ENCODE results near the gene PSMD14.

DNA sequence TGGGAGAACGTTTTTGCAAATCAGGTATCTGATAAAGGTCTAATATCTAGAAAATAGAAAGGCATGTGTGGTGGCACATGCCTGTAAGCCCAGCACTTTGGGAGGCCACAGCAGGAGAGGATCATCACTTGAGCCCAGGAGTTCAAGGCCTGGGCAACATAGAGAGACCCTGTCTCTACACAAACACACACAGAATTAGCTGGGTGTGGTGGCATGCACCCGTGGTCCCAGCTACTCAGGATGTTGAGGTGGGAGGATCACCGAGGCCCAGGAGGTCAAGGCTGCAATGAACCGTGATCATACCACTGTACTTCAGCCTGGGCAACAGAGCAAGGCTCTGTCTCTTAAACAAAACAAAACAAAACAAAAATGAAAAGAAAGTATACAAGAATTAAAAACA, 94.1 kb downstream of the PSMD14 start:
- TF ChIP-seq, protein P1, sequence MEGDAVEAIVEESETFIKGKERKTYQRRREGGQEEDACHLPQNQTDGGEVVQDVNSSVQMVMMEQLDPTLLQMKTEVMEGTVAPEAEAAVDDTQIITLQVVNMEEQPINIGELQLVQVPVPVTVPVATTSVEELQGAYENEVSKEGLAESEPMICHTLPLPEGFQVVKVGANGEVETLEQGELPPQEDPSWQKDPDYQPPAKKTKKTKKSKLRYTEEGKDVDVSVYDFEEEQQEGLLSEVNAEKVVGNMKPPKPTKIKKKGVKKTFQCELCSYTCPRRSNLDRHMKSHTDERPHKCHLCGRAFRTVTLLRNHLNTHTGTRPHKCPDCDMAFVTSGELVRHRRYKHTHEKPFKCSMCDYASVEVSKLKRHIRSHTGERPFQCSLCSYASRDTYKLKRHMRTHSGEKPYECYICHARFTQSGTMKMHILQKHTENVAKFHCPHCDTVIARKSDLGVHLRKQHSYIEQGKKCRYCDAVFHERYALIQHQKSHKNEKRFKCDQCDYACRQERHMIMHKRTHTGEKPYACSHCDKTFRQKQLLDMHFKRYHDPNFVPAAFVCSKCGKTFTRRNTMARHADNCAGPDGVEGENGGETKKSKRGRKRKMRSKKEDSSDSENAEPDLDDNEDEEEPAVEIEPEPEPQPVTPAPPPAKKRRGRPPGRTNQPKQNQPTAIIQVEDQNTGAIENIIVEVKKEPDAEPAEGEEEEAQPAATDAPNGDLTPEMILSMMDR (IDR thresholded peaks at IDR 0.05; ENCODE audit: control extremely low read depth in 1 of 3, insufficient read depth in 1 of 3, low read depth in 1 of 3, low read length in 3 of 3) = no peak
- TF ChIP-seq HDAC2 (IDR thresholded peaks at IDR 0.05; ENCODE audit: borderline replicate concordance in 1 of 2, low read depth in 2 of 2, low read length in 2 of 2) = no peak
- no peak for TF ChIP-seq TAF1 (IDR thresholded peaks at IDR 0.05; ENCODE audit: low read depth, low read length)
- no peak for TF ChIP-seq POLR2AphosphoS5 (IDR thresholded peaks at IDR 0.05; ENCODE audit: low read depth, low read length)
- no peak for TF ChIP-seq KDM5A (IDR thresholded peaks at IDR 0.05; ENCODE audit: low read length)
- TF ChIP-seq EZH2 (IDR thresholded peaks at IDR 0.05; ENCODE audit: low read depth, low read length, severe bottlenecking) = no peak
- TF ChIP-seq SIX5 (IDR thresholded peaks at IDR 0.05; ENCODE audit: low read depth, low read length) = no peak
- no peak for TF ChIP-seq GTF2F1 (IDR thresholded peaks at IDR 0.05; ENCODE audit: borderline replicate concordance, low read depth, low read length)
- no peak for TF ChIP-seq YY1 (IDR thresholded peaks at IDR 0.05; ENCODE audit: low read depth, low read length)

Data from H1 (cell line).